HL-60/S4 treated with retinoic acid at 250 ng/mL for 4 days and 3 days (cell line): ENCODE data around the gene TTC8.

ENCODE experiments used
- in situ Hi-C: fragments of 300-500 bp; cut with MboI; formaldehyde crosslinking; loops from 2 replicates; pipeline ENCODE4 v1.7.0; 2022; ENCODE audit warnings: low sequenced_read_pairs

Gene TTC8

DNA sequence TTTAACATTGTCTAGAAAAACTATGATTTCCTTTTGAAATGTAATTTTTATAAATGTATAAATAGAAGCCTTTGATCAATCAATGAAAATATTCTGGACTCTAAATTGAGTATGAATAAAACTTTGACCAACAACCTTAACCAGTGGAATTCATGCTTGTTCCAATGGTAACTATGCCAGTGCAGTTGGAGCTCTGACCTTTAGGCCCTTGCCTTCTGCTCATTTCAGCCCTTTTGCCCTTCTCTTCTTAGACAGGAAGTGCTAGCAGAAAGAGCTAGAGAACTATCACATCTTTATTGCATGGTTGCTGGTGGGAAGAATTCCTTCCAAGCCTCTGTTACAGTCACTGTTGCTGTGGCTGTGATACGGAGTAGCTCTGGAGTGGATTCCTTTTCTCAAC is 39.7 kb downstream of the TTC8 start:
- in situ Hi-C loops: no loop called here

DNA sequence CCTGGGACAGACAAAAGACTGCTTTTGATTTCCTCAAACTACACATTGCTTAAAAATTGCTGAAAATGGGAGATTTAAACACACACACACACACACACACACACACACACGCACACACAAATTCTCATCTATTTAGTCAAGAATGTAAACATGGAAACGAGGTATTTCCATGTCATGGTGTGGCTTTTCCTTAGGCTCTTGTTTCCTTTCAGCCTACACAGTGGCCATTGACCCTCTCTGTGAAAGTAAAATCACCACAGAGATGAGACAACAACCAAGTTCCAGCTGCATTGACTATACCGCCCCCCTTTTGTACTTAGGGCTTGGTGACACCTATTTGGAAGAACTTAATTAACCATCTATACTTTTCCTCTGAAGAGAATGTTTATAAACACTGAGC is 41.9 kb downstream of the TTC8 start:
- in situ Hi-C loops: no loop called here

DNA sequence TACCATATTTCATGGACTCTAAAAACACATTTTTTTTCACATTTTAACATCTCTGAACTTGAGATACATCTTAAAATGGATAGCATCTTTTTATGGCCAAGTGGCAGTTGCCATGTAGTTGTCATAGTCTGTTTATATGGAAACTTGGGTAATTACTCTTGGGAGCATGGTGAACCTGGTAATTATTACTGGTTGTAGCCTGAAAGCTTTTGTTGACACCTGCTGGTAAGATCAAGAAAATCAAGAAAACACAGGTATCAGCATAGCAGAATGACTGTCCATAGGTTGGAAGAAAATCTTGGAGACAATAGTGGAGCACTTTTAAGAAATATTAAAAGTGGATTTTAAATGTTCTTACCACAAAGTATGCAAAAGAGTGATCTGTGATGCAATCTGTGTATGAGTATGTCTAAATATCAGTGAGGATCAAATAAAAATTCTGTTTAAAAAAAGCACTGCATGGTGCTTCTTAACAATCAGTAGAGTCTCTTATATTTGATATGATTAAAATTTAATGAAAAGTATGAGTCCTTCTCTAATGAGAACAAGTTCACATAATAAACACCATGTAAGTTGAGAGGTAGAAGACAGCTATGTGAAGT is 44.2 kb downstream of the TTC8 start:
- in situ Hi-C loops: no loop called here

DNA sequence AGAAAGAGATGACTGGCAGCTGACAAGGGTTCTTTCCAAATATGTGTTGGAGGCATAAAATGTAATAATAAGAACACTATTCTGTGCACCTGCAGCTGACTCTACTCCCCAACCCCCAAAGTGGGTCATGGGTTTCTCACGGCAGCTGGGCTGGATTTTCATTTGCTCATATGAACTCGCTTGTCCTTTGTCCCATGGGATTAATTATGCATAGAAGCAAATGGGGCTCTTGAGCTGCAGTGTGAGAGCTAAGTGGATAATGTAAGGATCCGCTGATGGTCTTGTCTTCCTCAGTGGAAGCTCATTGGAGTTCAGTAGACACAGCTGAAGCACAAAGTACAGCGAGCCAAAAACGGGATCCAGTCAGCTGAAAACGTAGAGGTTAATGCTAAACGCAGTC is 46.3 kb downstream of the TTC8 start:
- in situ Hi-C loops: no loop called here

DNA sequence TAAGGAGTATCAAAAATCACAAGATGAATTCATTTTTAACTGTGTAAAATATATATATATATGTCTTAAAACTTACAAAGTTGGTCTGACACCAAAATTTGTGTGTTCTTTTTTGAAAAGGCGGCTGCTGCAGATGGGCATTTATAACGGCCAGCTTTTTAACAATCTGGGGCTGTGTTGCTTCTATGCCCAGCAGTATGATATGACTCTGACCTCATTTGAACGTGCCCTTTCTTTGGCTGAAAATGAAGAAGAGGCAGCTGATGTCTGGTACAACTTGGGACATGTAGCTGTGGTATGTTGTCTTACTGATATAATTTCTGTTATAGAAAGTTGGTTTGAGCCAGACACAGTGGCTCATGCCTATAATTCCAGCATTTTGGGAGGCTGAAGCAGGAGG is 47.0 kb downstream of the TTC8 start:
- in situ Hi-C loops: no loop called here

DNA sequence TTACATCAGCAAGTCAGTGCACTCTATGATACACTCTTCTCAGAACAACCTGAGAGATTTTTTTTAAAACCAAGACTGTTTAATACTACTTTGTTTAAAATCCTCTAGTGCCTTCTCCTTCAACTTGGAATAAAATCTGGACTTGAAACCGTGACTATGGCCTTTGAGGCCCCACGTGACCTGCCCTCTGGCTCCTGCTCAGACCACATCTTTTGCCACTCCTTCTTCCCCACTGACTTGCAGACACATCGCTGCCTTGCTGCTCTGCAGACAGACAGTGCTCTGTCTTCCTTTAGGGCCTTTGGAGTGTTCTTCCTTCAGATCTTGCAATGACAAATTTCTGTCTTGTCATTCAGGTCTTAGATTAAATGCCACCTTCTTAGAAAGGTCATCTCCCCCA is 48.5 kb downstream of the TTC8 start:
- in situ Hi-C loops: no loop called here

DNA sequence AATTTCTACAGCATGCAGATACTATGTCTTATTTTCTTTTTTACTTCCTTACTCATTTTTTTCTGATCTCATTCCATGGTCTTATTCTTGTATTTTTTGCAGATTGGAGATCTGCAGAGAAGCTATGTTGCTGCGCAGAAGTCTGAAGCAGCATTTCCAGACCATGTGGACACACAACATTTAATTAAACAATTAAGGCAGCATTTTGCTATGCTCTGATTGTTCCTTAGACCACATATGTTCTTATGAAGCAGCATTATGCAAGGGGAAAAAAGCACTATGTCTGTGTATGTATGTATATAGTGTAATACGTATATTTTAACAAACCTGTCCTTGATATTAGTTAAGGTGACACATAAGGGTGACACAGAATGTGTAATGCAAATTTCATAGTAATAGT is 52.7 kb downstream of the TTC8 start:
- in situ Hi-C loops: no loop called here

DNA sequence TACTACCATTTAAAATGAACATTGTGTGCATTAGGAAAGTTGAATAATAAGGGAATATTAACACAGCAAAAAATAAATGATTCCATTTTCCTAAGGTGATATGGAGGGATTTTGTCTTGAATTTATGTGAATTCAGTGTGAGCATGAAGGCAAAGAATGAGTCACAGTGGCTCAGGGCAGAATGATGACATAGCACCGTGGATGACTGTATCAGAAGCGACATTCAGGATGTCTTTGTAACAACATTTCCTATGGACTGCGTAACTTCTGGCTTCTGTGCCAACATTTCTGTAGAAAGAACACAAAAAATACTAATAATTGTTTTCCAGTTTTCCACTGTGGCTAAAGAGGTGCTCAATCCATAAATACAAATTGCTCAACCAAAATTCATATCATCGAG is 54.6 kb downstream of the TTC8 start:
- in situ Hi-C loops: no loop called here

DNA sequence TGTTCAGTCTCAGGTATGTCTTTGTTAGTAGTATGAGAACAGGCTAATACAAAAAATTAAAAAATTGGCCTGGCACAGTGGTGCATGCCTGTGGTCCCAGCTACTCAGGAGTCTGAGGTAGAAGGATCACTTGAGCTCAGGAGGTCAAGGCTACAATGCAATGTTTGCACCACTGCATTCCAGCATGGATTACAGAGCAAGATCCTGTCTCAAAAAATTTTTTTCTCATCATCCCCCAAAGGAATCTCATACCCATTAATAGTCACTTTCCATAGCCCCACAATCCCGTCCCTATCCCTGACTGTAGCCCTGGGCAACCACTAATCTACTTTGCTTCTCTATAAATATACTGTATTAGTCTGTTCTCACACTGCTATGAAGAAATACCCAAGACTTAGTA is 57.8 kb downstream of the TTC8 start:
- in situ Hi-C loops: no loop called here

DNA sequence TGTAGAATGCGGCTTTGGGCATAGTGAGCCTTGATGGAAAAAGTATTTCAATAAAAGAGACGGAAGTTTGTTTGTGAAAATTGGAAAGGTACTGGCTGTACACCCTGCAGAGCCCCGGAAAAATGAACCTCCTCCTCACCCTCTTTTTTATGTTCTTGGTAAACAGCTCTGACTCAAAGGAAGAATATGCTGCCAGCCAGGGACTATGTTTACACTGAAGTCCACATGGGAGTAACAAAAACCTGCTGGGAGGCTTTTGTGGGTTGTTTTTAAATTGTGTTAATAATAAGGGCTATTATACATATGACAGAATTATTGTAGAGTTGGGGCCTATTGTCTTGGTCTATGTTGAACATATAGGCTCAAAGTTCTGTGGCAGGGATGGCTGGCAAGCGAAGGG is 70.7 kb downstream of the TTC8 start:
- in situ Hi-C loops: no loop called here

DNA sequence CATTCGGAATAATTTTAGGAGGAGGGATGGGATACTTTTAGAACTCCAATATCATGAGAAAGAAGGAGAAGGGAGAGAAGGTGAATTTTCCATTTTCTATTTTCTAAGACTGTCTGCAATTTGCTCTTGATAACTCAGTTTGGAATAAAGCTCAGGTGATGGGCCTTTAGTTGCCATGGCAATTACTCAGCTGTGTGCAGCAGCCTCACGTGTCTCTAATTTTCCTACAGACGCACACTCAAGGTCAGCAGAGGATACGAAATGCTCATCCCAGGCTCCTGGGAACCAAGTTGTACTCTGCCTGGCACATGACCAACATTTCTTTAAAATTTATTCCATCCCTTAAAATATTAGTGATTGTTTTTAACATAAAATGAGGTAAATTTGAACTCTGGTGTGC is 76.7 kb downstream of the TTC8 start:
- in situ Hi-C loops: no loop called here

DNA sequence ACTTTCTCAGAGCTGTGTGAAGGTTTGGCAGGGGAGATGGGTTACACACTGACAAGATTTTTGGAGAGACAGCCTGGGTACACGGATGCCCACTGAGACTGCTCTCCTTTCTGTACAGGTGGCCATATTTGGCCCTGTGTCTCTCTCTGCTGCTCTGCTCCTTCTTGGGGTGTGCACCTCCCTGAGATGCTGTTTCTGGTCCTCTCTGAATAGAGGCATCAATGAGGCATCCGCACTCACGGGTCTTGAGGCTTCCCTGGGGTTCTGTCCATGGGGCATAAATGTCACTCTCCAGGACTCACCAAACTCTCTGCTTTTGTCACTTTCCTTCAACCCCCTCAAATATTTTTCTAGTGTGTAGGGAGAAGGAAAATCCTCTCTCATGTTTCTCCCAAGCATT is 77.5 kb downstream of the TTC8 start:
- in situ Hi-C loops: no loop called here

DNA sequence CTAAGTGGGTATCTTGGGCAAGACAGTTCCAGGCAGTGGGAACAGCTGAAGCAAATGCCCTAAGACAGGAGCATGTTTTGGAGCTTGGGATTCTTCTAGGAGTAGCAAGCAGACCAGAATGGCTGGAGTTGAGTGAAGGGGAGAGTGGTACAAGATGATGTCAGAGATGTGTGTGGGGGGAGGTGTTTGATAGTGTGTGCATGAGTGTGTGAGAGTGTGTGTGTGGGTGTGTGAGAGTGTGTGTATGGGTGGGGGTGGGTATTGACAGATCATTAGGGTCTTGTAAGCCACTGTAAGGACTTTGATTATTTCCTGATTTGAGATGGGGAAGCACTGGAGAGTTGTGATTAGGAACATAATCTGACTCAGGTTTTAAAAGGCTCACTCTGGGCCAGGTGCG is 78.4 kb downstream of the TTC8 start:
- in situ Hi-C loops: no loop called here

DNA sequence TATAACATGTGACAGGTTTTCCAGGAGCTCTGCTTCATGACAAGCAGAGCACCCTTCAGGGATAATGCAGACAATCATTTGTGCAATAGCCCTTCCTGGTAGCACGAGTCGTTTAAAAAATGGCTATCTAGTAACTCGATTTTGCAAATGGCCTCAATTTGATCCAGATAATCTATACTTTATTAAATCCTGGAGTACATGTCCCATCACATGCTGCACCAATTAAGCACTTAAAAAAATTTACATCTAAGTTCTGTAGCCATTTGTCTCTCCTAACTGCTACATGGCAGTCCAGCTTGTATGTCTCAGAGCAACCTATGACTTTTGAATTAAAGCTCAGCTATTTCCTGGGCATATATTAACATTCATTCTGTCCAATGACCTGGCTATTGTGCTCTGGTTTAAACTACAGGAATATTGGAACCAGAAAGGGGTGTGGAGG is 79.8 kb downstream of the TTC8 start:
- in situ Hi-C loops: no loop called here

DNA sequence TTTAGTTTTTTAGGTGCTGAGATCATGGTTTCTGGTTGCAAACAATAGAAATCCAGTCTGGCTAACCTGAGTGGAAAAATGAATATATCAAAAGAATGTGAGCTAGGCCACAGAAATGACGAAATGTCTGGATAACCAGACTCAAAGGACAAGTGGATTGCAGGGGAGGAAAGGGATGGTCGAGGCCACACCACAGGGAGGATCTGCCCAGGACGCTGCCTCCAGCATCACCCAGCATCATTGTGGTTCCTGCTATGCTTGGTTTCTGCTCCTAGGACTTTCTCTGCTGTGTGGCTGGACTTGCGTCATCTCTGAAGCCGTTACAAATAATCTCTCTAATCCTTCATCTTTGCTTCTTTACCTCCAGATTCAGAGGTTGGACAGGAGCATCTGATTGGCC is 80.4 kb downstream of the TTC8 start:
- in situ Hi-C loops: no loop called here

DNA sequence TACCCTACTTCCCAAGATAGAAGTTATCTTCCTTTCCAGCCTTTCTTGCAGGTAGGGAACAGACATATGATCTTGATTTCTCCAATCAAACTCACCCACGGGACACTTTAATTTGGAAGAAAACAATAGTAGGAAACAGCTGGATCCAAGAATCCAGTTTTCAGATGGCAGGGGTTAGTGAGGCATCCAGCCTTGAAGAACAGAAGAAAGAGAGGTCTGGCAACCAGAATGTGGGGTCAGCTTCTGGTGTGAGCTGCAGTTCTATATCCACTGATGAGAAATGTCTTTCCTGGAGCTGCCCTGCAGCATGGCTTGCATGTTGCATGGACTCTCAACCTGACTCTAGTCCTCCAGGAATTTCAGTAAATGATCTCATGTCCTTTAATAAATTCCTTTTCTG is 83.8 kb downstream of the TTC8 start:
- in situ Hi-C loops: no loop called here

DNA sequence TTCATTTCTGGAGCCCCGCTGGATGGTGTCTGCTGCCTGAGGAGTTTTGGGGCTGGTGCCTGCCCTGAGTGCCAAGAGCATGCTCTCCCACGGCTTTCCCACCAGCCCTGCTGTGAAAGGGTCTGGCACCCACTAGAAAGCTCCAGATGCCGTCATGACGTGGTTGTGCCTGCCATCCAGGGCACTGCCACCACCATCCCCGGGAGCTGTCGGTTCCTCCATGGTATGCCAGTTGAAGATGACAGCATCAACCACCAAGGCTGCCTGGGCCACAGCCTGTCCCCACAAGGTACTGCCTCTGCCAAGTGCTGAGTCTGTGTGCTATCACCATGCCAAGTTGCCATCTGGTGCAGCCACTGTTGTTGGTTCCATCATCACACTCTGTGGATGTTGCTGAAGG is 85.9 kb downstream of the TTC8 start:
- in situ Hi-C loops: no loop called here

DNA sequence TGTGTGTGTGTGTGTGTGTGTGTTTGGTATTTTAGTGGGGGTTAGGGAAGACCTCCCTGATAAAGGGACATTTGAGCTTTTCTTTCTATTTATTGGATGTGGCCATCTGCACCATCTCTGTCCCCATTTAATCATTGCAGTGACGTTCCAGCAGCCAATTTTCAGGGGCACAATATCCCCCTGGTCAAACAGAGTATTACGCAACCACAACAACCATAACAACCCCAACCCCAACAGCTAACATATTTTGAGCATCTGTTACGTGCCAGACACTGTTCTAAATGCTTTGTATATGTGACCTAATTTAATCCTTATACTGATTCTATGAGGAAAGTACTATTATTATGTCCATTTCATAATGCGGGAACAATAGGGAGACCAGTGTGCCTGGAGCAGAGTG is 87.4 kb downstream of the TTC8 start:
- in situ Hi-C loops: no loop called here

DNA sequence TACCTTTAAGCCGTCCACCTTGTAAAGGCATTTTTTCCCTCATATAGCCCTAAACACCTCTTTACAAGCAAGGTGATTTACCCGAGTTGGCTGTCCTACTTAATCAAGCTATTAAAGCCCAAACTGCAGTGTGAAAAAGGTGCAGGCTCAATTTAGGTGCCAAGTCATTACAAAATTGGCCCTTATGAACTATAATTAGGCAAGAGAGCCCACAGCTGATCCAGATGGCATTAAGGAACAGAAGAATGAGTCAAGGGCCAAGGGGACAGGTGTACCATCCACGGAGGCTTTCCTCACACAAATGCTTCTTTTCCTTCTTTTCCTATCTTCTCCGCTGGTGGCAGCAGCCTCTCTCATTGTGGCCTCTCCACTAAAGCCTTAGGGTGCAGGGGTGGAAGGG is 90.5 kb downstream of the TTC8 start:
- in situ Hi-C loops: no loop called here

DNA sequence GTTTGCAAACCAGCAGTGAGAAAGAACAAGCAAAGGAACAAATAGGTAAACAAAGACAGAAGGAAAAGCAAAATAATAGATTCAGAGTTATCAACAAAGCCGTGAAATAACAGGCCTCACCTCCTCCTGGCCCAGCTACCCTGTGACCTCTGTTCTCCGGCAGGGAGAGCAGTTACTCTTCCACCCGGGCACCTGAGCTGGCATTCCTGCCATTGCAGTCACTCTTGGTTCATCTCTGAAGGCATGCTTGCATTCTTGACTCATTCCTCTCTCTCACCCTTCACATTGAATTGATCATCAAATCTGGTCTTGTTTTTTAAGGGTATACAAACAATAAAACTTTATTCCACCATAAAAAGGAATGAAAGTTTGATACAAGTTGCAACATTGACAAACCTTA is 95.1 kb downstream of the TTC8 start:
- in situ Hi-C loops: no loop called here
